GM21526 (cell line): ENCODE results near the gene UTP11.
"Not testable (repeated sequence)": the region's sequence is repeated elsewhere in the genome, so short reads cannot be mapped to it uniquely, and the experiment has no call there.

ENCODE experiments used
- ATAC-seq: cut with Tn5 transposase; IDR thresholded peaks from one replicate; pipeline ENCODE4 v1.9.1; 2021; ENCODE audit warnings: moderate library complexity; ENCODE audit not compliant: unreplicated experiment, low FRiP score

Gene UTP11, protein sequence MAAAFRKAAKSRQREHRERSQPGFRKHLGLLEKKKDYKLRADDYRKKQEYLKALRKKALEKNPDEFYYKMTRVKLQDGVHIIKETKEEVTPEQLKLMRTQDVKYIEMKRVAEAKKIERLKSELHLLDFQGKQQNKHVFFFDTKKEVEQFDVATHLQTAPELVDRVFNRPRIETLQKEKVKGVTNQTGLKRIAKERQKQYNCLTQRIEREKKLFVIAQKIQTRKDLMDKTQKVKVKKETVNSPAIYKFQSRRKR

GRCh38 chr1:38012363-38013226 is at the start of gene UTP11:
Gene UTP11, plus strand, starts transcription at chr1:38012734. Its CDS starts 69 bp downstream, at chr1:38012803.
- ATAC-seq, result peak; percentile 91

DNA sequence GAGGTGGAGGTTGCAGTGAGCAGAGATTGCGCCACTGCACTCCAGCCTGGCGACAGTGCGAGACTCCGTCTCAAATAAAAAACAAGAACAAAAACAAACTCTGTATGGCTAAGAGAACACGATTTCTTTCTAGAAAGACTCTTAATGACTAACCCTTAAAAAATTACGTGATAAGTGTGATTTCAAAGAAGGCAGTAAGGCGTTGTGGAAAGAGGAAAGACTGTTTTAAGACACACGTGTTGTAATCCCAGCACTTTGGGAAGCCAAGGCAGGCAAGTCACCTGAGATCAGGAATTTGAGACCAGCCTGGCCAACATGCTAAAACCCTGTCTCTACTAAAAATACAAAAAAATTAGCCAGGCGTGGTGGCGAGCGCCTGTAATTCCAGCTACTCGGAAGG is 48.4 kb upstream of the UTP11 start:
- ATAC-seq, result not testable (repeated sequence)

DNA sequence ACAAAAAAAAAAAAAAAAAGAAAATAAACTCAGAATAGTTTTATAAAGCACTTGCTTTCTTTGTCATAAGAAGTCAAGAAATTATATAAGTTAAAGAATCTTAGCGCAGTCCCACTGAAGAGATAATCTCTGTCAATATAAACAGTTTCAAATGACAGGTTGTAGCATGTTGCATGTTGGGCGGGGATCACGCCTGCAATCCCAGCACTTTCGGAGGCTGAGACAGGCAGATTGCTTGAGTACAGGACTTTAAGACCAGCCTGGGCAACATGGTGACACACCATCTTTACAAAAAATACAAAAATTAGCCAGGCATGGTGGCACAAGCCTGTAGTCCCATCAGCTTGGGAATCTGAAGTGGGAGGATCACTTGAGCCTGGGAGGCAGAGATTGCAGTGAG is 47.2 kb upstream of the UTP11 start:
- ATAC-seq, result no peak

- ATAC-seq, result not testable (repeated sequence)
These were observed 38.9 kb upstream of the UTP11 start for GRCh38 chr1:37973684-37974083.

DNA sequence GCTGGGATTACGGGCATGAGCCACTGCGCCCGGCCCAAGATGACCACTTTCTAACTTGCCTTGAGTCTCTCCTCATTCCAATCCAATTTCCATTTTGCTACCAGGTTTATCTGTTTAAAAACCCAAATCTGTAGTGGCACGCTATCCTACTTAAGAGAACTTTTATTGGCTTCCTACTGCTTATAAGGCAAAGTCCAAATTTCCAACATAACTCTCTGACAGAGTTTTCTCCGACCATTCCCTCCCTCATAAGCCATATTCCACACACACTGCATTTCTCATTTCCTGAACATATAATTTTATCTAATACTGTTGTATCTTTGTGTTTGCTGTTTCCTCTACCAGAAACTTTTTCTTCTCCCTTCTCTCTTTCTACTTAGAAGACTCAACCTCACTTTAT is 38.0 kb upstream of the UTP11 start:
- ATAC-seq, result no peak

GRCh38 chr1:37975083-37975482 is 37.5 kb upstream of the UTP11 start:
- not testable (repeated sequence) for ATAC-seq

DNA sequence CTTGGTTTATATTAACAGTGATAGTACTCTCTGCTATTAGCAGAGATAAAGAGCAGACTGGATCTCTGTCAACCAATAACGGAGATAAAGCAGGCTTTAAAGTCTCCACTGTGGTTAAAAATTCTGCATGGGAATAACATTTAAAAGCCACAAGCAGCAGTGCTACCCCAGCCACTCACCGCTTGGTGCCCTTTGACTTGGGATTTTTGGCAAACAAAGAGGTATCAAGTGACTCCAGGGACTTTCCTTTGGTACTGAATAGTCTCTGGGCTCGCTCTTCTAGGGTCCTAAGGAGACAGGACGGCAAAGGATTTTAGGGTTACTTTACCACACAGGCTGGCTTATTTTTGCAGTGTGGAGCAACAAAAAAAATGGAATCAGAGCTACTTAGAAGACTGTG is 34.0 kb upstream of the UTP11 start:
- no peak for ATAC-seq

DNA sequence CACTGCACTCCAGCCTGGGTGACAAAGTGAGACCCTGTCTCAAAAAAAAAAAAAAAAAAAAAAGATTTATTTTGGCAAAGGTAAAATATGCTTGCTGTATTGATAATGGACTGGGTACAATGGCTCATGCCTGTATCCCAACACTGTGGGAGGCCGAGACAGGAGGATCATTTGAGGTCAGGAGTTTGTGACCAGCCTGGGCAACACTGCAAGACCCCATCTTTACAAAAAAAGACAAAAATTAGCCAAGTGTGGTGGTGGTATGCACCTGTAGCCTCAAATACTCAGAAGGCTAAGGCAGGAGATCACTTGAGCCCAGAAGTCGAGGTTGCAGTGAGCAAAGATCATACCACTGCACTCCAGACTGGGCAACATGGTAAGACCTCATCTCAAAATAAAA is 29.0 kb upstream of the UTP11 start:
- ATAC-seq, result no peak

- ATAC-seq, result no peak
These were observed 24.9 kb upstream of the UTP11 start for GRCh38 chr1:37987679-37988078.

- peak; percentile 41 for ATAC-seq
These were observed 23.1 kb upstream of the UTP11 start for GRCh38 chr1:37989361-37989930.

- no peak for ATAC-seq
These were observed 17.5 kb upstream of the UTP11 start for GRCh38 chr1:37994886-37995566.

DNA sequence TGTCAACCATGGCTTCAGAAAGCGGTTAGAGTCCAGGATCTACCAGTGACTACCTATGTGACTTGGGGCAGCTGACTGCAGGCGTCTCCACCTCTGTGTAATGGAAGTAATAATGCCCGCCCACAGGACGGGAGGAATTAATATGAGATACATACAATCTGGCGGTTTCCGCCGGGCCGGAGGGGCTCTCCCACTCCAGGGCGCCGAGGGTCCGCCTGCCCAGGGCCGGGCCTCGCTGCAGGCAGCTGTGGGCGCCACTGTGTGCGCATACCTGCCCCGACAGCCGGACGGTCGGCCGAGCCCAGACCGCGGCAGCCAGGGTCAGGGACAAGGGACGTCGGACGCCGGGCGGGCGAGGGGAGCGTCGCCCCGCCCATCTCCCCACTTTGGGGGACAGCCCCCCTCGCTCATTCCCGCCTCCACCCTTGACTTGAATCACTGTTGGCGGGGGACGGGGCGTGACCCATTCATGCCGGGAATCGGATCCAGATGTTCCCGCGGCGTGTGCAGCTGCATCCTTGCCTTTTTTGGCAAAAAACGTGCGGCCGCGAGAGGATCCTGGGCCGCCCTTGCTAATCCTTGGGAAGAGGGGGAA is 16.7 kb upstream of the UTP11 start:
- ATAC-seq, result no peak

GRCh38 chr1:37997256-37998088 is 15.1 kb upstream of the UTP11 start:
- ATAC-seq, result no peak

- ATAC-seq, result no peak
These were observed 14.3 kb upstream of the UTP11 start for GRCh38 chr1:37998089-37998808.

DNA sequence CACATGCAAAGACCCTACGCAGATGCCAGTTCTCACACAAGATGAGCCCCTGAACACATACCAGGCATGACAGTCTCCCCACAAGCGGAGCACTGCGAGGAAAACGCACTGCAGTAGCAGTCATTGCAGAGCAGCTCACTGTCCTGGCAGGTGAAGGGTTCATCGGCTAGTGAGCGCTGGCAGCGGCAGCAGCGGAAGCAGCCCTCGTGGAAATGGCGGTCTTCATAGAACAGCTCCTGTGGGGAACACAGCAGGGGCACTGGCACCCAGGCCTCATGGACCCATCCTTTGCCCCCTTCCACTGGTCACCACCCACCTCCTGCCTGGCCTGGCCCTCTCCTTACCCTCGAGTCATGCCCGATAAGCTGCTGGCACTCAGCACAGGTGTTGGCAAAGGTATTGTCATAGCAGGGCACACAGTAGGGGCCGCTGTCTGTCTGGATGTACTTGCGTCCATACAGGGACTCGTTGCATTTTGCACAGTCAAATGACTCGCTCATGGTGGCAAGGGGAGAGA is 13.6 kb upstream of the UTP11 start:
- no peak for ATAC-seq

DNA sequence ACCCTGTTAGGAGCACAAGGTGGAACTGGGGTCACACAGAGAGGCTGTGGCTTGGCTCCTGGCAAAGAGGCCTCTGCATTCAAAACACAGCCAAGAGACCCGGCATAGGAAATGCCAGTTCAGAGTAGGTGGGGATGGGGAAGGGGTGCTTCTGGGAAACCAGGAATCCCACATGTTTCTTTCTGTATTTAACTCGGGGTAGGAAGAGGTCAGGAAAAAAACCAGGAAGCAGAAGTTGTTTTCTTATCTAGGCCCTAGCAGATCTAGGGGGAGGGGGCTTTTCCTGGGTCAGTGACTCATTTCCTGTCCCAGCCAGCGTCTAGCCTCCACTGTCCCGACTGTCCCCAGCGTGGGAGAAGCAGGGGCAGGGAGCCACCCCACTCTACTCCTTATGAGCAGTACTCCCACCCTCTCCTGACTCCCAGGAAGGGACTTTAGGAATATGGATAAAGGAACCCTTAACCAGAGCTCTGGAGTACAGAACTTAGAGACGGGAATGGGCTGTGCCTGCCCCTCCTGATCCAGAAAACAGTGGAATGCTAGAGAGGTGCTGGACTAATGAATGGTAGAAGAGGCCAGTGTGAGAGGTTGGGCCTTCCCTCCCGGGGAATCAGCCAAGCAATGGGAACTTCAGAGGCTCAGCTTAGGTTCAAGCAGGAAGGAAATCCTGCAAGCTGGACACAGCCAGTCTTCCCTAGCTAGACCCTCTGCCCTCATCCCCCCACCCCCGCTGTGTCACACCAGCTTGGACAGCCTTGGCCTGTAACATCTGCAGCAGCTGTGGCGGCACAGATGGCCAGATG is 12.9 kb upstream of the UTP11 start:
- ATAC-seq, result no peak

DNA sequence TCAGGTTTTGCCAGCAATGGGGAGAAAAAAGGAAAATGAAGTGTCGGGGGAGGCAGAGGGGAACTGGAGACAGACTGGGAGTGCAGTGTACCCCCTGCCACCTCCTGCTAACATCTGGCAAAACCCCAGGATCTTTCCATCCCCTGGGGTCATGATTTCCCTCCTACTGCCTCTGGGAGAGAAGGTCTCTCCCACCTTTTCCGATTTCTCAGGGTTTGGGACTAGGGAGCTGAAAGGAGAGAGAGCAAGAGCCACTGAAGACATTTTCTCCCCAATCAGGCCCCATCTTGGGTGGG is 12.4 kb upstream of the UTP11 start:
- no peak for ATAC-seq
